Activated naive CD4-positive, alpha-beta T cell treated with anti-CD3 and anti-CD28 coated beads, Interleukin-2, amount 50 U/mL, for 16 hours (primary cell): Measurements from ENCODE around the gene NPHP4.

Experiments used
- DNase-seq: peaks from one replicate; pipeline ENCODE4 v3.0.0-alpha.2; 2020

Gene NPHP4

DNA sequence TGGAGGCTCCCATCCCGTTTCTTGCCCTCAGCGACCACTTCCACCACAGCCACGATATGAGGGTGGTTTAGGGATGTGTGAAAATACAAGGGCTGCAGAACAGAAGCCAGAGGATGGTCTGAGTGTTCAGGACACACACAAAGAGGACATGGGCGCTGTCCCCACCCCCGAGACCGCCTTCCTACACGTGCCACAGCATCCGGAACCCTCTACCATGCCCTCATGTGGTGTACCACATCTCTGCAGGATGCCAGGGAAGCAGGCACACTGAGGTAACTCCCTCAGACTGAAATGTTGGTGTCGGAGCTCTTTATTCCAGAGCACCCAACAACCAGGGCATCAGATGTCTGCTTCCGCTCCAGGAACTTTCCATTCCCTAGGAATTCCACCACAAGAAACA is 23.1 kb downstream of the NPHP4 start:
- DNase-seq: no peak

GRCh38 chr1:5968161-5968736 is 24.0 kb downstream of the NPHP4 start:
- DNase-seq: no peak

DNA sequence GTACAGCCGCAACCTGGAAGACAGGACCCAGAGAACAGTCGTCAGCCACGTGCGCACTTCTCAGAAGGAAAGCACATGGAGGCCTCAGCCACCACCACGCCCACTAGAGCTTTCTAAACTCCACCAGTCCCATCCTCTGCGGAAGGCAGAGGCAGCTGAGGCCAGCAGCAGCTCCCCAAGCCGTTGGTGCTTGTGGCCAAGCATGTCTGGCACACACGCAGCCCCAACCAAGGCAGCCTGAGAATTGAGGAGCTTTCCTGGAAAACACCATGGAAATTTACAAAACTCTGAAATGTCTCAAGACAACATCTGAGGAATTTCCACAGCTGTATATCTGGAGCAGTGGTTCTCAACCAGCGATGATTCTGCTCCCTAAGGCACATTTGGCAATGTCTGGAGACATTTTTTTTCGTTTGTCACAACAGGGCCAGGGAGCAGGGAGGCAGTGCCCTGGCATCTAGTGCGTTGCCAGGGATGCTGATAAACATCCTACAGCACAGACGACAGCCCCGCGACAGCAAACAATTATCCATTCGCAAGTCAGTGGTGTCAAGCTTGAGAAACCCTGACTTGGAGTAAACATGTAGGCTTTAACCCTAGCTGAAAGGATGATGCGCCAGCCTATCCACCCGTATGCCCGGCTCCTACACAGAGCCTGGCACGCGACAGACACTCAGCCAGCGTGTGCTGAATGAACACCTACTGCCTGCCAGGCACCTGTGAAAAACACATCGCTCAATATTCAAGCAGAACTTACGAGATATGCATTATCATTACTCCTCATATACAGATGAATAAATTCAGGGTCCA is 24.7 kb downstream of the NPHP4 start:
- no peak for DNase-seq

- no peak for DNase-seq
These were observed 25.6 kb downstream of the NPHP4 start for GRCh38 chr1:5966543-5967205.

DNA sequence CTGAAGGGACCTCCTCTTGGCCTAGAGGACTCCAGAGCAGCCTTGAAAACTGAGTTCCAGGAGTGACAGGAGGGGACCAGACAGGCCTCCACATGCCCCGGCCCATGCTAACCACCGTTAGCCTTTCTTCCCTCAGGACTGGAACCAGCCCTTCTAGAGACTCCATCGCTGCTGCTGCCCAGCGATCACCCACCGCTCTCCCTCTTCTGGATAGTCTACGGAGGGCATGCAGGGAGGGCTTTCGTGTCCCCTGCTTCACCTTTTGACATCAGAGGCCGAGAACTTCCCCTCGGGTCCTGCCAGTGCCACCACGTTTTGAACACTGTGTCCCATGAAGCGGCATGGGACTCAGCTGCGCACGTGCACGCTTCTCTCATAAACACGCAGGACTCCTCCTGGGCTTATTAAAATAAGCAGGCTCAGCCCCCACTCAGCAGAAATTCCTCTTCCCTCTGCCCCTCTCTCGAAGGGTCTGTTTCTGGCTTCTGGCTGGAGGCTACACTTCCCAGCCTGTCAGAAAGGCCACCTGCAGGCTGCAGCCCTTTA is 26.6 kb downstream of the NPHP4 start:
- no peak for DNase-seq

- no peak for DNase-seq
These were observed 29.7 kb downstream of the NPHP4 start for GRCh38 chr1:5962265-5963105.

GRCh38 chr1:5961601-5962000 is 30.6 kb downstream of the NPHP4 start:
- DNase-seq: no peak

DNA sequence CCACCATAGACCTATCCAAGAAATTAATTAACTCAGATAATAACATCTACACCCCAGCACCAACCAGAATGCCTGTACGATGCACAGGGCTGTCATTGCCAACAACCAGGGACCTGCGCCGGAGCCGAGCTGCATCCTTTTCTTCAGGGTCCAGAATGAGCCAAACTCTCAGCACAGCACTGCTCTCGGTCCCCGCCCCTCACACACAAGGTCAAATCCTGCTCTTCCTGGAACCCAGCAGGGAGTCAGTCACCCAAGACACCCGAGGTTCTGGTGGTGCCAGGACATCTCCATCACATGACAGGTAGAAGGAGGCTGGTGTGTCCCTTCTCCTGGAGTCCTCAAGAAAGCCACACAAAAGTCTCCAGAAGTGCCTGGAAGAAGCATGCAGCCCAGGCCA is 31.9 kb downstream of the NPHP4 start:
- DNase-seq: no peak

DNA sequence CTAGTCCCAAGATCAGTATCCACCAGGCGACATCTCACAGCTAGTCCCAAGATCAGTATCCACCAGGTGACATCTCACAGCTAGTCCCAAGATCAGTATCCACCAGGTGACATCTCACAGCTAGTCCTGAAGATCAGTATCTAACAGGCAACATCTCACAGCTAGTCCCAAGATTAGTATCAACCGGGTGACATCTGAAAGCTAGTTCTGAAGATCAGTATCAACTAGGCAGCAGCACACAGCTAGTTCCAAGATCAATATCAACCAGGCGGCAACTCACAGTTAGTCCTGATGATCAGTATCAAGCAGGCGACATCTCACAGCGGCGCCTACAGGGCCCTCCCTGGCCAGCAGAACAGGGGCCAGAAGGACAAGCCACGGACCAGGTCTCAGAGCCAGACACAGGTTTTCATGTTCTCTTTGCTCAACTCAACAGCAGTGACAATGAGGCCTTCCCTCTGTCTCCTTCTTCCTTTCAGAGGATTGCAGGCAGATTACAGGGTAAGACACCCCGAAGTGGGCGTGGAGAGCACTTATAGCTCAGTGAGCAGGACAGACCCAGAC is 32.5 kb downstream of the NPHP4 start:
- no peak for DNase-seq

DNA sequence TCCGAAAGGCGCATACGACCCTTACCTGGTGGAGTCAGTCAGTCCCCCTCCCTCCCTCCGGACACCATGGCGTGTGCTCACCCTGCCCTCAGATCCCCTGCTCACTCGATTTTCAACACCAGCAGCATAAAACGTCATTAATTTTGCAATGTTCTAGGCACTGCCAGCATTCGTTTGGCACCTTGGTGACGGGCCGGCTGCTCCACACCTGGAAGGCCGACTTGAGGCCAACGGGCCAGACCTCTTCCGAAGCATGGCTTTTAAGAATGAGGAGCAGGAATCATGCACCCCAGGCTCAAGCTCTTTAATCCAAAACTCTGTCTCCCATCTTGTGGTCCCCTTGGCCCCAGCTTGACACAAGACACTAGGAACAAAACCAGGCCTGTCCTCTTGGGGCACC is 33.1 kb downstream of the NPHP4 start:
- no peak for DNase-seq

DNA sequence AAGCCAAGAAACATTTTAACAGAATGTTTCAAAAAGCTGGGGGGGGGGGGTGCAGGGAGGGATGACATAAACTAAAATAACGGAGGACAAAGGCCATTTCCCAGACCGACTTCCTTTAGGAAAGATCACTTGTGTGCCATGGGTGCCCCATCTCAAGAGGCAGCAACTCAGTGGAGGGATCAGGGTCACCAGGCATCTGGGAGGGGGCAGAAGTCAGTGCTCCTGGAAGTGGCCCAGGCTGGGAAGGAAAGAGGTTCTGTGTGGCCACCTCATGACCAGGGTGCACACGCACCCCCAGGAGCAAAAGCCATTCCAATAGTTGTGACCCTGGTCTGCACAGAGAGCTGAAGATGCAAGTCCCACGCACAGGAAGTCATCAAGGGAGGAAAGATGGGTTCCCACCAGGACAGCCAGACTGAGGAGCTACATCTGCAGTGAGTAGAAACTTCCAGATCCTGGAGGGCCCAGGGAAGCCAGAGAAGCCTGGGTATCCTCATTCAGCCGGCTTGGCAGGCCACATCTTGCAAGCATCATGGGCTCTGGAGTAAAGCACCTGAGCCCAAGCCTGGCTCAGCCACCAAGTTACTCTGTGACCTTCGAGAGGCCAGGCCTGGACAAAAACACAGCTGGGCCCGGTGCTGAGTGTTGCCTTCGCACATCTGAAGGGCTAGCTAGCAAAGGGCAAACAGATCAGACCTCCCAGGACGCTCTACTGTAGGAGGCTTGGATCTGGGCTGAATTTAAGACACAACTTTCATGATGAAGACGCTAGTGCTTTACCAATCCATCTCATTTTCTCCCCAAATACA is 36.0 kb downstream of the NPHP4 start:
- no peak for DNase-seq

DNA sequence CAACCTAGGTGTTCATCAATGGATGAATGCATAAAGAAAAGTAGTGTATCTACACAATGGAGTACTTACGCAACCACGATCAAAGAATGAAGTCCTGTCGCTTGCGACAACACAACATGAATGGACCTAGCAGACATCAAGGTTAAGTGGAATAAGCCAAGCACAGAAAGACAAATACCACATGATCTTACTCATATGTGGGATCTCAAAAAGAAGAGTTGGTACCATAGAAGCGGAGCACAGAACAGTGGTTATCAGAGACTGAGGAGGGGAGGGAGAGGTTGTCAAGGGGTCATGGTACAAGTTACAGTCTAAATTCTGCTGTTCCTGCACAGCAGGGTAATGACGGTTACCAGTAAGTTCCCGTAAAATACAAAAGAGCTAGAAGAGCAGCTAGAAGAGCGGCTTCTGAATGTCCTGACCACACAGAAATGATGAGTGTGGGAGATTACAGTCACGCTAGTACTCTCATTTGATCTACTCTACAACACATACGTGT is 36.7 kb downstream of the NPHP4 start:
- no peak for DNase-seq

GRCh38 chr1:5954964-5955363 is 37.3 kb downstream of the NPHP4 start:
- DNase-seq: no peak

DNA sequence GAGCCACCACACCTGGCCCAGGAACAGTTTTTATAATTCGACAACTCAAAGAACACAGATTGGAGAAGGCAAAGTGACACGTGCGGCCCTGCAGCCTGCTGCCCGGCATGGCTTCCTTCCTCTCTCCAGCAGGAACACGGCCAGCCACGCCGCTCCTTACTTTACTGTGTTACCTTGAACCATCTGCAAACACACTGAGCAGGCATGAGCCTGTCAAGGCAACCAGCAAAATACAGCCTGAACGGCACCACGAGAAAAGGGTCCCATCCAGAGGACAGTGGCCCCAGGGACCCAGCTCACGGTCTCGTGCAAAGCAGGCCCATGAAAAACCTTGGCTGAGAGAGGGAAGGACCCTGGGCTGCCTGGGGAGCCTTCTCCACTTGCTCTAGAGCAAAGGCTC is 38.8 kb downstream of the NPHP4 start:
- no peak for DNase-seq

GRCh38 chr1:5951846-5952410 is 40.3 kb downstream of the NPHP4 start:
- DNase-seq: no peak

GRCh38 chr1:5950994-5951785 is 41.0 kb downstream of the NPHP4 start:
- DNase-seq: no peak

DNA sequence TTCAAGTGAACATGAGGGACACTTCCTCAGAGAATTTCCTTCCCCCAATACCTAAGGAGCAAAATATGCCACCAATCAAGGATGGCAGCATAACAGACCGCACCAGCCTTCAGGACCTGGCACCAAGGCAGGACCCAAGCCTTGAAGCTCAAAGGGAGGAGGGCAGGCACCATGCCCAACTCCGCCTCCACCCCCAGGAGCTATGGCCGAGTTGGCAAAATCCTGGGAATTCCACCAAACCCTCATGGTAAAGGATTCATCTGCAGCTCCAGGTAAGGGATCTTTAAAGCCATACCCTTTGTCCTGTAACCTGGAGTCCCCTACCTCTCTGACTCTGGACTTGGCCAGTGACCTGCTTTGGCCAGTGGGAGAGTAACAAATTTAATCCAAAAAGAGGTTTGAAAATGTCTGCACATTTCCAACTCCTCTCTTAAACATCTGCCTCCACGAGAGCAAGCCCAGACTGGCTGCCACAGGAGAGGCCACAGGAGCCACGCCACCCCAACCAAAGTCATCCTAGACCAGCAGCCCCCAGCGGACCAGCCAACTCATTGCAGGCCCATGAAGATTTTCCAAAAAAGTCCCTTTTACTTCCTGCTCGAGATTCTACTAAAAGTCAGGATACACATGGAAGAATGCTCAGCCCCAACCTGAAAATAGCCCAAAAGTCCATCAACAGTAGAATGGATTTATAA is 41.9 kb downstream of the NPHP4 start:
- DNase-seq: no peak

GRCh38 chr1:5949761-5950100 is 42.5 kb downstream of the NPHP4 start:
- no peak for DNase-seq

DNA sequence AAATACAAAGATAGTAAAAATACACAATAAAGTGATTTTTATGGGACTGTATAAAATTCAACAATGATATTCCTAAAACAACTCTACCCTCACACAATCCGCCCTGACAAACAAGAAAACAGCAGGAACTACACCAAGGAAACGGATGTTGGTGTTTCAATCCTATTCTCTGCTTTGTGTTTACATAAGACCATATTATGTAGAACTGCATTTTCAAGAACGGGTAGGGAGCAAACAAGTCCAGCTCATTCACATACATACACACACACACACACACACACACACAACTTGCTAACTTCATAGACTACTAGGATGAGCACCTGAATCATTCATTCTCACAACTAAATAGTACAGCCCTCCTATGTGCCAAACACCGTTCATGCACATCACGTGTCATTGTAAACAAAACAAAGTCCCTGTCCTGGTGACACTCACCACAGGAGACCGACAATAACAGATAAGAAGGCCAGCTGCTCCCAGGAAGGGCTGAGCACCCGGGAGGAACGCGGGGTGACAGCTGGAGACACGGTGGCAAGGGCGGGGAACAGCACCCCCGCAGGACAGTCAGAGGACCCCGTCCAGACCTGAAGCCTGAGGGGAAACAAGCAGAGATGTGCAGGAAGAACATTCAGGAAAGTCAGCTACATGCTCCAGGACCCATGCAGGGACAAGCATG is 43.0 kb downstream of the NPHP4 start:
- DNase-seq: no peak
